DOHH2 (cell line): ENCODE data around the gene MXRA7.

ENCODE experiments used
- CTCF ChIP-seq: fragments of 200-600 bp; sonication (generic); IDR thresholded peaks from one replicate; pipeline ENCODE4 v1.5.1; 2014; ENCODE audit warnings: antibody characterized with exemption, mild to moderate bottlenecking, low read depth, low read length; ENCODE audit not compliant: poor library complexity, severe bottlenecking
- EZH2phosphoT487 ChIP-seq: fragments of 200-600 bp; sonication (generic); IDR thresholded peaks from 2 replicates; pipeline ENCODE4 v1.6.1; 2017; ENCODE audit warnings: borderline replicate concordance, mild to moderate bottlenecking, antibody characterized with exemption, low read length, moderate library complexity, mixed read lengths

- TF ChIP-seq CTCF, result no peak
- TF ChIP-seq EZH2phosphoT487, result no peak
Observed at GRCh38 chr17:76650504-76650903, 60.3 kb downstream of the MXRA7 start.
